HuH-7 (cell line): ENCODE data around the gene HIPK4.
"Not testable (repeated sequence)": the region's sequence is repeated elsewhere in the genome, so short reads cannot be mapped to it uniquely, and the experiment has no call there.

ENCODE experiments used
- DNase-seq: peaks from one replicate; pipeline ENCODE4 v3.0.0; 2011; ENCODE audit warnings: low spot score

Gene HIPK4

DNA sequence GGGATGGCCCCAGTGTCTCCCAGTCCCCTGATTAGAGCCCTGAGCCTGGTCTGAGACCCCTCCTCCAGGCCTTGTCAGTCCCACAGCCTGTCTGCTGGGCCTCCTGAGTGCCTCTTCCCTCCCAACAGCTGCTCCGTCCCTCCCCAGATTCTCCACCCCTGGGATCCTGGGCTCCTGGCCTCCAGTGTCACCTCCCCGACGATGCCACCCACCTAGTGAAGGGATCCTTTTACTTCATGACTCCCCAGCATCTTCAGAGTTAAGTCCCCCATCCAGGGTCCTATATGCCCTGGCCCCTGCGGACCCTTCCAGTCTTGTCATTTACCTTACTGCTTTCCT, 27.6 kb upstream of the HIPK4 start:
- no peak for DNase-seq

DNA sequence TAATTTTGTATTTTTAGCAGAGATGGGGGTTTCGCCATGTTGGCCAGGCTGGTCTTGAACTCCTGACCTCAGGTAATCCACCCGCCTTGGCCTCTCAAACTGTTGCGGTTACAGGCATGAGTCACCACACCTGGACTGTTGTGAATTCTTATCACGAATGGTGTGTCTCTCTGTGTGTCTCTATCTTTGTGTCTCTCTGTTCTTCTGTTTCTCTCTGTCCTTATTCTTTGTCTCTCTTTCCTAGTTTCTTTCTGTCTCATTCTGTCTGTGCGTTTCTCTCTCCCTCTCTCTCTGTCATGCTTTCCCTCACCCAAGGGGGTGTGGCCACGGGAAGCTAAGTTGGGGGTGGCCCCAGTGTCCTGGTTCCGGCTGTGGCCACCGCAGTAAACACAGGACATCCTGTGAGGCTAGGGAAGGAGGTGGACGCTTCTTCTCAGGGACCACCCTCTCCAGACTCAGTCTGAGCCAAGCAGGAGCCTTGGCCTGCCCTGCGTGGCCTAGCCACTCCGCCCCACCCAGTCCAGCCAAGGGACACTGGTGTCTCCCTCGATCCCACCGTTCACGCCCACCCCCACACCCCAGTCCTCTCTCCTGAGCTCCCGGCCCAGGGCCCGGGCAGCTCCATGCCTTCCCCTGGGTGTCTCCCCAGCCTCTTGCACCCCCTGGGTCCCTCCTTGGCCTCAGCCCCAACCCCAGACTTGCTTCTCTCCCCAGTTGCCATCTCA, 27.1 kb upstream of the HIPK4 start:
- DNase-seq, result no peak

GRCh38 chr19:40415768-40416167, 25.8 kb upstream of the HIPK4 start:
- no peak for DNase-seq

GRCh38 chr19:40414542-40415535, 24.9 kb upstream of the HIPK4 start:
- no peak for DNase-seq

- DNase-seq, result no peak
Observed at GRCh38 chr19:40413291-40413845, 23.4 kb upstream of the HIPK4 start, which contains the start of gene PRX. Gene PRX, minus strand, starts transcription at chr19:40413378. Its CDS starts 5,446 bp downstream, at chr19:40407932.

GRCh38 chr19:40412866-40413265, 22.9 kb upstream of the HIPK4 start:
- no peak for DNase-seq

GRCh38 chr19:40411958-40412499, 22.0 kb upstream of the HIPK4 start:
- DNase-seq, result no peak

DNA sequence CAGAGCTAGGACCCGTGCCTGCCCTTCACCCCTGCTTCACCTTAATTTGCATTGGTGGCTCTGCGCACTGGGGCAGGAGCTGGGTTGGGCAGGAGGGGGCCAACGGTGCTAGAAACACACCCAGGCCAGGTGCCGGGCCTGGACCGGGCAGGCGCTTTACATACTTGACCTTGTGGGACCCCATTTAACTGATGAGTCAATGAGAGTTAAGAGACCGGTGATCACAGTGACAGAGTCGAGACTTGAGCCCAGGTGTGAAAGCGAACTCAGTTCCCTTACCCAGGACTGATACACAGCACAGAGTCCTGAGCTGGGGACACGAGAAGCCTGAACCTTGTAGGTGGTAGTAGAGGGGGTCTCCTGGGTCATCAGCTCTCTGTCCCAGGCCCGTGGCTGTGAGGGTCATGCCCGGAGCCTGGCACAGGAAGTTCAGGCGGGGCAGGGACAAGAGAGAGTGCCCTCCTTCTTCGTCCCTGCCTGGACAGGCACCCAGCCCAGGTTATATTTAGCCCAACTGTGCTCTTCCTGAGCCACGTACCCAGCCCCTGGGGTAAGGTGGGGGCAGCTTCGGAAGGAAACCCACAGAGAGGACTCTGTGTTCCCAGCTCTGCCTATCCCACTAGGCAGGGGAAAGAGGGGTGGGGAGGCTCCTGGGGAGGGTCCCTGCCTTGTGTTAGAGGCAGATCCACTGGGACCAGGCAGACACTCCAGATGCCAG, 21.3 kb upstream of the HIPK4 start:
- DNase-seq, result no peak

- no peak for DNase-seq
Observed at GRCh38 chr19:40410030-40410389, 20.0 kb upstream of the HIPK4 start.

DNA sequence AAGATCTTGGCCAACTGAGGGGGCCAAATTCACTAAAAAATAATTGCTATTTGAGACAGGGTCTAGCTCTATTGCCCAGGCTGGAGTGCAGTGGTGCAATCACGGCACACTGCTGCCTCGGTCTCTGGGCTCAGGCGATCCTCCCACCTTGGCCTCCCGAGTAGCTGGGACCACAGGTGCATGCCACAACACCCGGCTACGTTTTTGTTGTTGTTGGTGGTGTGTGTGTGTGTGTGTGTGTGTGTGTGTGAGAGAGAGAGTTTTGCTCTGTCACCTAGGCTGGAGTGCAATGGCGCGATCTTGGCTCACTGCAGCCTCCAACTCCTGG, 18.6 kb upstream of the HIPK4 start:
- DNase-seq, result not testable (repeated sequence)

- DNase-seq, result no peak
Observed at GRCh38 chr19:40407714-40408597, 18.0 kb upstream of the HIPK4 start.

GRCh38 chr19:40403262-40403984, 13.4 kb upstream of the HIPK4 start:
- DNase-seq, result peak; percentile 99

DNA sequence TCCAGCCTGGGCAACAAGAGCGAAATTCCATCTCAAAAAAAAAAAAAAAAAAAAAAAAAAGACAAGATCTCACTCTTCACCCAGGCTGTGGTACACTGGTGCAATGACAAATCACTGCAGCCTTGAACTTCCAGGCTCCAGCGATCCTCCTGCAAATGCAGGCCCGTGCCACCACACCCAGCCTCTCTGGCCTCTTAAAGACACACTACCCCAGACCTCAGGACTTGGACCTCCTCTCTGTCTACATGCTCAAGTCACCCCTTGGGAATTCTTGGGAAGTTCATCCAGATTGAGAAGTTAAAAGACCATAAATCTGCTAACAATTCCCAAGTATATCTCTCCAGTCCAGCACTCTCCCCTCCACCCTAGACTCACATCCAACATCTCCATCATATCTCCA, 10.6 kb upstream of the HIPK4 start:
- no peak for DNase-seq

DNA sequence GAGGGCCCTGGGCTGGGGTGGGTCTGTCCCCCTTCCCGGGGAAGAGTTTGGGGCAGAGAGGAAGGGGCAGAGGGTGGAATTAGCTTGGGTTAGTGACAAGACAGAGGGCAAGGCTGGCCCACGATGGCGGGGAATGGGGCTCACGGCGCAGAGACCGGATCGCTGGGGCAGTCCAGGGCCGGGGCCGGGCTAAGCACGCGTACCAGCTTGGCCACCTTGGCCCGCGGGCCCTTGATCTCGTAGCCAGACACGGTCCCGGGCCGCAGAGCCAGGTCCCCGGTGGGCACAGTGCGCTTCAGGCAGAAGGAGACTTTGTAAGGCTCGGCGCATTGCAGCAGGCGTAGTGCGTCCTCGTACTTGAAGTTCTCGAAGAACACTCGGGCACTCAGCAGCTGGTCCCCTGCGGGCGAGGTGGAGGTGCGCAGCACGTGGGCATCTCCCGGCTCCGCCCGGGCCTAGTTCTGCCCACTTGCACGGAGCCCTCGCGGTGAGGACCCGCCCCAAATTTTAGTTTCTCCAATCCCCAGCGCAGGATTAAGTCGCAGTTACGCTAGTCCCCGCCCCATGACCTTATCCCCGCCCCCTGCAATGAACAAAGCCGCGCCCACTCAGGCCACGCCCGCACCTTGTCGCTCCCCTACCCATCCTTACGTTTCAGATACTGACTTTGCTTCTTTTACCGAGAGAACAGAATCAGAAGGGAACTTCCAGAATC, 8.6 kb upstream of the HIPK4 start:
- DNase-seq, result no peak

GRCh38 chr19:40397568-40397906, 7.6 kb upstream of the HIPK4 start:
- DNase-seq, result no peak

DNA sequence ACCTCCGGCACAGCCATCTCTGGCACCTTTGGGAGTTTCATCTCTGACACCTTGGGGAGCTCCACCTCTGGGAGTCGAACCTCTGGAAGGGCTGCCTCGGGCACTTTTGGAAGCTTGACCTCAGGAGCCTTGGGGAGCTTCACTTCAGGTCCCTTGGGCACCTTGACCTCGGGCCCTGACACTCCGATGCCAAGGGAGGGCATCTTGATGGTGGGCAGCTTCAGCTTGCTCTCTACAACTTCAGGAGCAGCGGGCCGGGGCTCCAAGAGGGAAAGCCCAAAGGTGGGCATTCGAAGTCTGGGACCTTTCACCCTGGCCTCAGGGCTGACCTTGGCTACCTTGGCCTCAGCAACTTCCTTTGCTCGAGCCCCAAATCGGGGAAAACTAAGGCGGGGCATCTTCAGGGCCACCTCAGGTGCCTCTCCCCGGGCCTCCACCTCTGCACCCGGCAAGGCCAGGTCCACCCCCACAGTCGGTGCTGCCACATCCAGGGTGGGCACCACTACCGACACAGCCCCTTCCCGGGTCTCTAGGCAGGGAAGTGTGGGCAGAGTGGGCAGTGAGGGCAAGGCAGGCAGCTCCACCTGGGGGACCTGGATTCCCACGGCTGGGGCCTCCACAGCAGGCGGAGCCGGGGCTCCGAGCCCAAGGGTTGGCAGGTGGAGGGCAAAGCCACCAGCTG, 7.0 kb upstream of the HIPK4 start:
- no peak for DNase-seq

GRCh38 chr19:40395956-40396355, 6.0 kb upstream of the HIPK4 start:
- DNase-seq, result no peak

DNA sequence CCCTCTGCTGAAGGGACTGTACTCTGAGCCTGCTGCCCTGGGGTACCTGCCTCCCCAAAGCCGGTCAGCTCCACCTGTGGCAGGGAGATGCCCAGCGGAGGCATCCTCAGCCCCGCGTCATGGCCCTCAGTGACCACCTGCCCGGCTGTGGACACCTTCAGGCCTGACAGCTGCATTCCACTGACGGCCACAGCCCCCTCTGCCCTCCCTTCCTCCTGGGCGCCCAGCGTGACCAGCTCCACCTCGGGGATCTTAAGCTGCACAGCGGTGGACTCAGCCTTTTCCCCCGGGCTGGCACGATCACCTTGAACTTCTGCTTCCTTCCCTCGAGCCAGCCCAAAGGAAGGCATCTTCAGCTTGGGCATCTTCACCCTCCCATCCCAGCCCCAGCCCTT, 4.8 kb upstream of the HIPK4 start:
- DNase-seq, result no peak
